Activated CD4-positive, alpha-beta T cell treated with anti-CD3 and anti-CD28 coated beads, Interleukin-2, amount 10 ng/mL, durations not matched to agents 24 days and 14 days (primary cell): ENCODE results near the gene SENP7. TPM values are rescaled to one million over a fixed set of nuclear protein-coding genes. Genes with fewer than 3 reads are reported as not detected.
"Not testable (repeated sequence)": the region's sequence is repeated elsewhere in the genome, so short reads cannot be mapped to it uniquely, and the experiment has no call there.

Experiments
- DNase-seq: peaks from one replicate; pipeline ENCODE4 v3.0.0; 2022
- H3K27ac Mint-ChIP-seq: one replicate; pipeline ENCODE4 v1.8.0; 2022; ENCODE audit warnings: mild to moderate bottlenecking, mixed read lengths
- H3K27me3 Mint-ChIP-seq: one replicate; pipeline ENCODE4 v1.8.0; 2022; ENCODE audit warnings: mixed read lengths
- H3K36me3 Mint-ChIP-seq: one replicate; pipeline ENCODE4 v1.8.0; 2022; ENCODE audit warnings: low read depth, mild to moderate bottlenecking, mixed read lengths
- H3K4me1 Mint-ChIP-seq: one replicate; pipeline ENCODE4 v1.8.0; 2021; ENCODE audit warnings: mixed read lengths
- H3K4me3 Mint-ChIP-seq: one replicate; pipeline ENCODE4 v1.8.0; 2022; ENCODE audit warnings: mild to moderate bottlenecking, moderate library complexity, mixed read lengths
- H3K9me3 Mint-ChIP-seq: one replicate; pipeline ENCODE4 v1.8.0; 2021; ENCODE audit warnings: mixed read lengths
- intact Hi-C: fragments of 100-400 bp; cut with micrococcal nuclease; formaldehyde crosslinking; loops from one replicate; pipeline ENCODE4 v1.15.1; 2023
- total RNA-seq: library from RNA; stranded (reverse); gene quantifications from 2 replicates; pipeline ENCODE4 v1.2.3, GENCODE V29; 2022

The SENP7 gene, protein sequence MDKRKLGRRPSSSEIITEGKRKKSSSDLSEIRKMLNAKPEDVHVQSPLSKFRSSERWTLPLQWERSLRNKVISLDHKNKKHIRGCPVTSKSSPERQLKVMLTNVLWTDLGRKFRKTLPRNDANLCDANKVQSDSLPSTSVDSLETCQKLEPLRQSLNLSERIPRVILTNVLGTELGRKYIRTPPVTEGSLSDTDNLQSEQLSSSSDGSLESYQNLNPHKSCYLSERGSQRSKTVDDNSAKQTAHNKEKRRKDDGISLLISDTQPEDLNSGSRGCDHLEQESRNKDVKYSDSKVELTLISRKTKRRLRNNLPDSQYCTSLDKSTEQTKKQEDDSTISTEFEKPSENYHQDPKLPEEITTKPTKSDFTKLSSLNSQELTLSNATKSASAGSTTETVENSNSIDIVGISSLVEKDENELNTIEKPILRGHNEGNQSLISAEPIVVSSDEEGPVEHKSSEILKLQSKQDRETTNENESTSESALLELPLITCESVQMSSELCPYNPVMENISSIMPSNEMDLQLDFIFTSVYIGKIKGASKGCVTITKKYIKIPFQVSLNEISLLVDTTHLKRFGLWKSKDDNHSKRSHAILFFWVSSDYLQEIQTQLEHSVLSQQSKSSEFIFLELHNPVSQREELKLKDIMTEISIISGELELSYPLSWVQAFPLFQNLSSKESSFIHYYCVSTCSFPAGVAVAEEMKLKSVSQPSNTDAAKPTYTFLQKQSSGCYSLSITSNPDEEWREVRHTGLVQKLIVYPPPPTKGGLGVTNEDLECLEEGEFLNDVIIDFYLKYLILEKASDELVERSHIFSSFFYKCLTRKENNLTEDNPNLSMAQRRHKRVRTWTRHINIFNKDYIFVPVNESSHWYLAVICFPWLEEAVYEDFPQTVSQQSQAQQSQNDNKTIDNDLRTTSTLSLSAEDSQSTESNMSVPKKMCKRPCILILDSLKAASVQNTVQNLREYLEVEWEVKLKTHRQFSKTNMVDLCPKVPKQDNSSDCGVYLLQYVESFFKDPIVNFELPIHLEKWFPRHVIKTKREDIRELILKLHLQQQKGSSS
- total RNA-seq: 8.1 and 9.5 TPM in 2 replicates

DNA sequence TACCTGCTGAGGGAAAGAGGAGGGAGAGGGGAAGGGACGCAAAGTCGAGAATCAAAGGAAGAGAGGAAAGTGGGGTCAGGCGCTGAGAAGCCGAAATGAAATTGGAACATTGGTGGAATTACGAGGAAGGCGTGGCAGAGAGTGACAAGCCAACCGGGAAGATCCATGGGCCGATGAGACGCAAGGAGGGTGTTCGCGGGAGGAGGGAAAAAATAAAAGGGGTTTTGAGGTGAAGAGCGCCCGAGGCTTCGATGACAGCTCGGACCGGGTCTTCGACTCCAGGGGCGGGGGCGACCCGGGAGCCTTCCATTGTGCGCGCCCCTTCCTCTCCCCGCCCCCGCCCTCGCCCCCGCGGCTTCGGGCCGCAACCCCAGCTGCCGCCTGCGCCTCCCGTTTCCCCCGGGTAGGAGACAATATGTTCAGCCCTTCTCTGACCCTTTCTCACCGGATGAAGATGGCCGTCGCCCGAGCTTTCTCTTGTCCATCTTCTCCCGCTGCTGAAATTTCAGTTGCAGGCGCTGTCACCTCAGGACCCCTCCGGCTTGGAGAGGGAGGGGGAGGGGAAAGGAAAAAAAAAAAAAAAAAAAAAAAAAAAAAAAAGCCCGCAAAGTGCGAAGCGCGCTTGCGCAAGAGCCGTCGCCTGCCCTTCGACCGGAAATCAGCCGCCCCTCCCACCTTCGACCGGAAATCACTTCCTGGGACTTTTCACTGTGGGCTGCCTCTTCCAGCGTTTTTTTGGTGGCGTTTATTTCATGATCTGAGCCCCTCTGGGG is at the start of gene SENP7:
TSS of gene SENP7 (minus strand) at position 567 of the 773 bp plus-strand sequence. CDS start at position 485, 82 bp downstream.
- peaks cover 13% of the 10 kb centered on the region for H3K36me3 Mint-ChIP-seq
- peak within 1 kb of the TSS; percentile 99 for H3K4me3 Mint-ChIP-seq
- H3K27me3 Mint-ChIP-seq: peaks cover 3% of the 10 kb centered on the region
- peak within 1 kb of the TSS; percentile 100 for H3K27ac Mint-ChIP-seq
- intact Hi-C loops: loop anchor here (1.0 to 5.0 kb wide), 2 partner anchors 48 to 801 kb away; partner anchors contain the start of gene TRMT10C
- peaks cover 3% of the 10 kb centered on the region for H3K9me3 Mint-ChIP-seq
- H3K4me1 Mint-ChIP-seq: peaks cover 27% of the 10 kb centered on the region
- DNase-seq: peak; percentile 94

GRCh38 chr3:101561630-101562328 is 48.8 kb upstream of the SENP7 start, which contains the start of gene TRMT10C:
Gene TRMT10C (plus strand): TSS chr3:101561868. CDS start chr3:101564782, 2,914 bp downstream.
- intact Hi-C loops: loop anchor here (1.0 kb wide), 3 partner anchors 12 to 48 kb away; partner anchors contain the start of gene SENP7
- H3K27me3 Mint-ChIP-seq: peaks cover 2% of the 10 kb centered on the region
- DNase-seq: peak; percentile 98
- H3K36me3 Mint-ChIP-seq: peaks cover 43% of the 10 kb centered on the region
- H3K4me3 Mint-ChIP-seq: peak within 1 kb of the TSS; percentile 98
- H3K27ac Mint-ChIP-seq: peak within 1 kb of the TSS; percentile 99
- no peaks in the 10 kb centered on the region for H3K9me3 Mint-ChIP-seq
- H3K4me1 Mint-ChIP-seq: peaks cover 30% of the 10 kb centered on the region

- H3K4me3 Mint-ChIP-seq: no peak overlapping the region
- no peak overlapping the region for H3K27ac Mint-ChIP-seq
- intact Hi-C loops: no loop called here
Observed at GRCh38 chr3:101556064-101556463, 43.1 kb upstream of the SENP7 start.

DNA sequence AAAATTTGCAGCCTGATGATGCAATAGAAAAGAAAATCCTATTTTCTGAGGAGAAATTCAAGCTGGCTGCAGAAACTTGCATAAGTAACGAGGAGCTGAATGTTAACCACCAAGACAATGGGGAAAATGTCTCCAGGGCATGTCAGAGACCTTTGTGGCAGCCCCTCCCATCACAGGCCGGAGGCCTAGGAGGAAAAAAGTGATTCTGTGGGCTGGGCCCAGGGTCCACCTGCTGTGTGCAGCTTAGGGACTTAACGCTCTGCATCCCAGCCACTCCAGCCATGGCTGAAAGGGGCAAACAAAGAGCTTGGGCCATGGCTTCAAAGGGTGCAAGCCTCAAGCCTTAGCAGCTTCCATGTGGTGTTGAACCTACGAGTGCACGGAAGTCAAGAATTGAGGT is 40.4 kb upstream of the SENP7 start:
- H3K4me1 Mint-ChIP-seq, H3K9me3 Mint-ChIP-seq, intact Hi-C loops, H3K27ac Mint-ChIP-seq, H3K36me3 Mint-ChIP-seq, H3K4me3 Mint-ChIP-seq, DNase-seq: not testable (repeated sequence)
- H3K27me3 Mint-ChIP-seq: peaks cover 11% of the 10 kb centered on the region

More at GRCh38 chr3:101556064-101556463, 43.1 kb upstream of the SENP7 start:
- H3K27me3 Mint-ChIP-seq: peaks cover 11% of the 10 kb centered on the region
- no peaks in the 10 kb centered on the region for H3K36me3 Mint-ChIP-seq
- H3K4me1 Mint-ChIP-seq: peaks cover 4% of the 10 kb centered on the region
- DNase-seq: no peak
- no peaks in the 10 kb centered on the region for H3K9me3 Mint-ChIP-seq

GRCh38 chr3:101551359-101552081 is 38.5 kb upstream of the SENP7 start:
- DNase-seq, intact Hi-C loops, H3K9me3 Mint-ChIP-seq, H3K27ac Mint-ChIP-seq, H3K4me3 Mint-ChIP-seq, H3K4me1 Mint-ChIP-seq, H3K36me3 Mint-ChIP-seq, H3K27me3 Mint-ChIP-seq: not testable (repeated sequence)

DNA sequence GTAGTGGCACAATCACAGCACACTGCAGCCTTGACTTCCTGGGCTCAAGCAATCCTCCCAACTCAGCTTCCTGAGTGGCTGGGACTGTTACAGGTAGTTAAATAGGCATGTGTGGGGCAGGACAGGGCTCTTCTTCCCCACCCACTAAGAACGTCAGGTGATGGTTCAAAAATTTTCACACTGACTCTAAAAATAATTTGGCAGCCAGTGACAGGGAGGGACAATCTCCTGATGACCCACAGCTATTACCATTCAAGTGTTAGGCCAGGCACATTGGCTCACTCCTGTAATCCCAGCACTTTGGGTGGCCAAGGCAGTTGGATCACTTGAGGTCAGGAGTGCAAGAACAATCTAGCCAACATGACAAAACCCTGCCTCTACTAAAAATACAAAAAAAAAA is 36.5 kb upstream of the SENP7 start:
- no peak overlapping the region for H3K27ac Mint-ChIP-seq
- peaks cover 5% of the 10 kb centered on the region for H3K4me1 Mint-ChIP-seq
- no peaks in the 10 kb centered on the region for H3K36me3 Mint-ChIP-seq
- DNase-seq: no peak
- no peaks in the 10 kb centered on the region for H3K27me3 Mint-ChIP-seq
- H3K4me3 Mint-ChIP-seq: no peak overlapping the region
- peaks cover 3% of the 10 kb centered on the region for H3K9me3 Mint-ChIP-seq
- intact Hi-C loops: no loop called here

GRCh38 chr3:101548527-101549105 is 35.6 kb upstream of the SENP7 start:
- H3K27me3 Mint-ChIP-seq: no peaks in the 10 kb centered on the region
- peaks cover 3% of the 10 kb centered on the region for H3K9me3 Mint-ChIP-seq
- H3K4me1 Mint-ChIP-seq: peaks cover 12% of the 10 kb centered on the region
- no peak for DNase-seq
- no peaks in the 10 kb centered on the region for H3K36me3 Mint-ChIP-seq
- H3K4me3 Mint-ChIP-seq: no peak overlapping the region
- H3K27ac Mint-ChIP-seq: no peak overlapping the region
- intact Hi-C loops: no loop called here

GRCh38 chr3:101544161-101544850 is 31.3 kb upstream of the SENP7 start:
- intact Hi-C loops: no loop called here
- DNase-seq: no peak
- H3K27me3 Mint-ChIP-seq: peaks cover 3% of the 10 kb centered on the region
- peak overlapping the region; percentile 18 for H3K27ac Mint-ChIP-seq
- H3K4me1 Mint-ChIP-seq: peaks cover 25% of the 10 kb centered on the region
- H3K36me3 Mint-ChIP-seq: peaks cover 3% of the 10 kb centered on the region
- peak overlapping the region; percentile 9 for H3K4me3 Mint-ChIP-seq
- H3K9me3 Mint-ChIP-seq: peaks cover 3% of the 10 kb centered on the region

DNA sequence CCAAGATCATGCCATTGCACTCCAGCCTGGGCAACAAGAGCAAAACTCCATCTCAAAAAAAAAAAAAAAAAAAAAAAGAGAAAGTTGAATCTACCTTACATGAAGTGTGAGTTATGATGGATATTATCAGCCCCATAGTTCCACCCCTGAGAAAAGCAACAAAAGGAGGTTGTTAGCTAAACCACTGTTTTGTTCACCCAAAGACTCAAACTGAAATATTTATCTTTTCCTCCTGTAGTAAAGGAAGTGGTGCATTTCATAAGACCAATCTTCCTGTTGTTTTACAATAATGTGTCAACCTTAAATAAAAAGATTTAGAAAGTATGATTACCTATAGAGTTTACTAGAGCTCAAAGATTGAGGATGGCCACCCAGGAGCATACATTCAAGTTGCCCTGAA is 29.9 kb upstream of the SENP7 start:
- Mint-ChIP-seq H3K4me3 (peak overlapping the region; percentile 5), H3K9me3 (peaks cover 3% of the 10 kb centered on the region), H3K27ac (peak overlapping the region; percentile 4)

DNA sequence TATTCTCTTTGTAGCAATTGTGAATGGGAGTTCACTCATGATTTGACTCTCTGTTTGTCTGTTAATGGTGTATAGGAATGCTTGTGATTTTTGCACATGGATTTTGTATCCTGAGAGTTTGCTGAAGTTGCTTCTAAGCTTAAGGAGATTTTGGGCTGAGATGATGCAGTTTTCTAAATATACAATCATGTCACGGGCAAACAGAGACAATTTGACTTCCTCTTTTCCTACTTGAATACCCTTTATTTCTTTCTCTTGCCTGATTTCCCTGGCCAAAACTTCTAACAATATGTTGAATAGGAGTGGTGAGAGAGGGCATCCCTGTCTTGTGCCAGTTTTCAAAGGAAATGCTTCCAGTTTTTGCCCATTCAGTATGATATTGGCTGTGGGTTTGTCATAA is 23.9 kb upstream of the SENP7 start:
- H3K27me3 Mint-ChIP-seq, H3K36me3 Mint-ChIP-seq, intact Hi-C loops, H3K4me3 Mint-ChIP-seq, H3K4me1 Mint-ChIP-seq, H3K27ac Mint-ChIP-seq, H3K9me3 Mint-ChIP-seq, DNase-seq: not testable (repeated sequence)

More for the DNA sequence above, 29.9 kb upstream of the SENP7 start:
- Mint-ChIP-seq H3K36me3 (peaks cover 3% of the 10 kb centered on the region), H3K27me3 (peaks cover 3% of the 10 kb centered on the region), H3K4me1 (peaks cover 19% of the 10 kb centered on the region)
- DNase-seq: no peak
- intact Hi-C loops: loop anchor here (1.0 kb wide), 1 partner anchor 25 kb away; no protein-coding TSS in a partner anchor

- H3K4me3 Mint-ChIP-seq: no peak overlapping the region
- peaks cover 3% of the 10 kb centered on the region for H3K36me3 Mint-ChIP-seq
- H3K27ac Mint-ChIP-seq: no peak overlapping the region
- DNase-seq: no peak
- peaks cover 3% of the 10 kb centered on the region for H3K27me3 Mint-ChIP-seq
- intact Hi-C loops: no loop called here
- peaks cover 12% of the 10 kb centered on the region for H3K4me1 Mint-ChIP-seq
- H3K9me3 Mint-ChIP-seq: peaks cover 6% of the 10 kb centered on the region
Observed at GRCh38 chr3:101536266-101536665, 23.3 kb upstream of the SENP7 start.
